HCT116 (cell line): ENCODE data around the gene KLHL2. TPM values are rescaled to one million over a fixed set of nuclear protein-coding genes. Genes with fewer than 3 reads are reported as not detected.

Experiments used
- ATAC-seq: fragments of 200-7000 bp; cut with Tn5 transposase; 2 replicates; pipeline ENCODE4 v1.9.1; 2020; ENCODE audit warnings: mild to moderate bottlenecking, moderate library complexity
- BruUV-seq: library from RNA; stranded (reverse); fragments of 400-500 nt; replicated peaks from 2 replicates; lab custom pipeline; 2021; lab: Mats Ljungman, UMichigan
- CTCF ChIA-PET: fragments of 300-600 bp; sonication (Branson Sonifier 250); formaldehyde crosslinking; loops from one replicate; lab custom pipeline; 2021; ENCODE audit warnings: antibody characterized with exemption; lab: Charles Lee
- POLR2A ChIA-PET: fragments of 300-600, 350-600 bp; sonication (Branson Sonifier 250); formaldehyde crosslinking; loops from one replicate; lab custom pipeline; 2021; ENCODE audit warnings: antibody characterized with exemption; lab: Charles Lee
- RAD21 ChIA-PET, 2 experiments: fragments of 300-600 bp; sonication (Branson Sonifier 250); formaldehyde crosslinking; loops; one replicate each; lab custom pipeline; 2023; ENCODE audit warnings: low total read pairs in 2 of 2; ENCODE audit not compliant: uncharacterized antibody in 2 of 2, unreplicated experiment in 2 of 2, low non-redundant PET in 1 of 2; lab: Charles Lee
- DNase-seq: peaks from one replicate; pipeline ENCODE4 v3.0.0-alpha.2; 2010; ENCODE audit warnings: low read depth, low spot score
- H2AFZ ChIP-seq: fragments of 200-600 bp; shearing (Covaris generic), sonication (generic); 2 replicates; pipeline ENCODE4 v1.6.1; 2017; ENCODE audit warnings: low read depth, mixed run types, mixed read lengths, antibody characterized with exemption, low read length; ENCODE audit not compliant: poor library complexity, severe bottlenecking
- H3K27ac ChIP-seq: 2 replicates; pipeline ENCODE4 v1.5.1; 2012; ENCODE audit warnings: low read depth, low read length
- H3K27me3 ChIP-seq: fragments of 200-600 bp; sonication (generic); 2 replicates; pipeline ENCODE4 v1.6.1; 2016; ENCODE audit warnings: mixed run types, low read length, mixed read lengths; ENCODE audit not compliant: insufficient read depth
- H3K36me3 ChIP-seq, 2 experiments: fragments of 200-500 bp in 1 of 2; fragments of 200-600 bp in 1 of 2; sonication (Bioruptor generic) in 1 of 2; sonication (generic) in 1 of 2; 2 replicates each; pipeline versions ENCODE4 v1.5.1 to v1.6.1; 2014 to 2016; ENCODE audit warnings: low read length in 2 of 2, inconsistent platforms in 1 of 2, mixed read lengths in 1 of 2, mixed run types in 1 of 2; ENCODE audit not compliant: insufficient read depth in 2 of 2, control insufficient read depth in 1 of 2
- H3K4me1 ChIP-seq, 2 experiments: fragments of 200-600 bp in 1 of 2; sonication (generic) in 1 of 2; 2 replicates each; pipeline versions ENCODE4 v1.5.1 to v1.6.1; 2012 to 2017; ENCODE audit warnings: low read length in 2 of 2, inconsistent platforms in 1 of 2, mild to moderate bottlenecking in 1 of 2, mixed read lengths in 1 of 2, mixed run types in 1 of 2, moderate library complexity in 1 of 2; ENCODE audit not compliant: insufficient read depth in 2 of 2, control insufficient read depth in 1 of 2
- H3K4me2 ChIP-seq: fragments of 200-600 bp; sonication (generic); 2 replicates; pipeline ENCODE4 v1.6.1; 2017; ENCODE audit warnings: mixed run types, low read length, mixed read lengths
- H3K4me3 ChIP-seq, 2 experiments: fragments of 200-600 bp in 1 of 2; sonication (generic) in 1 of 2; replicated peaks in 1 of 2; 2 replicates each; pipeline ENCODE4 v1.5.1; 2011 to 2016; ENCODE audit warnings: low read length in 2 of 2, control low read depth in 1 of 2, low read depth in 1 of 2, mild to moderate bottlenecking in 1 of 2, mixed read lengths in 1 of 2, mixed run types in 1 of 2
- H3K79me2 ChIP-seq: fragments of 200-600 bp; sonication (generic); 2 replicates; pipeline ENCODE4 v1.6.1; 2017; ENCODE audit warnings: mild to moderate bottlenecking, mixed run types, low read length, moderate library complexity, mixed read lengths; ENCODE audit not compliant: insufficient read depth
- H3K9ac ChIP-seq: fragments of 200-600 bp; sonication (generic); 2 replicates; pipeline ENCODE4 v1.6.1; 2016; ENCODE audit warnings: low read length, mixed read lengths
- H3K9me2 ChIP-seq: fragments of 200-600 bp; sonication (generic), shearing (Covaris generic); 2 replicates; pipeline ENCODE4 v1.6.1; 2017; ENCODE audit warnings: mixed run types, mild to moderate bottlenecking, moderate library complexity; ENCODE audit not compliant: insufficient read depth
- H3K9me3 ChIP-seq, 2 experiments: fragments of 200-500 bp in 1 of 2; fragments of 200-600 bp in 1 of 2; sonication (Bioruptor generic) in 1 of 2; sonication (generic) in 1 of 2; 2 replicates each; pipeline ENCODE4 v1.6.1; 2014 to 2017; ENCODE audit warnings: low read length in 2 of 2, mixed read lengths in 2 of 2, inconsistent platforms in 1 of 2, low read depth in 1 of 2, mild to moderate bottlenecking in 1 of 2, mixed run types in 1 of 2, moderate library complexity in 1 of 2; ENCODE audit not compliant: control insufficient read depth in 1 of 2, insufficient read depth in 1 of 2
- H4K20me1 ChIP-seq: fragments of 200-600 bp; sonication (generic), shearing (Covaris generic); 2 replicates; pipeline ENCODE4 v1.6.1; 2017; ENCODE audit warnings: mixed run types, mild to moderate bottlenecking, moderate library complexity; ENCODE audit not compliant: insufficient read depth
- ATF3 ChIP-seq: IDR thresholded peaks from 2 replicates; pipeline ENCODE4 v1.6.1; 2012
- CBX3 ChIP-seq: IDR thresholded peaks from 2 replicates; pipeline ENCODE4 v1.6.1; 2012; ENCODE audit warnings: low read depth
- CEBPB ChIP-seq: IDR thresholded peaks from 2 replicates; pipeline ENCODE4 v1.6.1; 2012; ENCODE audit warnings: low read depth
- EGR1 ChIP-seq: IDR thresholded peaks from 2 replicates; pipeline ENCODE4 v1.6.1; 2012; ENCODE audit warnings: low read depth
- ELF1 ChIP-seq: IDR thresholded peaks from 2 replicates; pipeline ENCODE4 v1.6.1; 2012; ENCODE audit warnings: low read depth, borderline replicate concordance
- EZH2 ChIP-seq: fragments of 200-600 bp; sonication (generic); IDR thresholded peaks from 2 replicates; pipeline ENCODE4 v1.6.1; 2017; ENCODE audit warnings: antibody characterized with exemption, mixed run types
- EZH2phosphoT487 ChIP-seq: fragments of 200-600 bp; IDR thresholded peaks from 2 replicates; pipeline ENCODE4 v1.6.1; 2018; ENCODE audit warnings: antibody characterized with exemption, borderline replicate concordance
- FOSL1 ChIP-seq: IDR thresholded peaks from 2 replicates; pipeline ENCODE4 v1.6.1; 2012; ENCODE audit warnings: low read depth
- POLR2A ChIP-seq: IDR thresholded peaks from 2 replicates; pipeline ENCODE4 v1.7.0; 2011; ENCODE audit warnings: borderline replicate concordance; ENCODE audit not compliant: insufficient read depth, insufficient read length; ENCODE audit errors: extremely low read depth
- POLR2AphosphoS5 ChIP-seq: IDR thresholded peaks from 2 replicates; pipeline ENCODE4 v1.6.1; 2011; ENCODE audit warnings: mild to moderate bottlenecking, low read depth, low read length, moderate library complexity
- RAD21 ChIP-seq: IDR thresholded peaks from 2 replicates; pipeline ENCODE4 v1.6.1; 2012; ENCODE audit warnings: low read depth, mild to moderate bottlenecking
- SIN3A ChIP-seq: IDR thresholded peaks from 2 replicates; pipeline ENCODE4 v1.6.1; 2012; ENCODE audit warnings: low read depth
- SP1 ChIP-seq: IDR thresholded peaks from 2 replicates; pipeline ENCODE4 v1.6.1; 2012; ENCODE audit warnings: low read depth
- YY1 ChIP-seq: IDR thresholded peaks from 2 replicates; pipeline ENCODE4 v1.6.1; 2011; ENCODE audit warnings: low read length, low read depth, moderate library complexity, mild to moderate bottlenecking; ENCODE audit not compliant: insufficient replicate concordance; ENCODE audit errors: extremely low read depth
- ZFX ChIP-seq: fragments of 450-650 bp; IDR thresholded peaks from 2 replicates; pipeline ENCODE4 v1.6.1; 2017
- intact Hi-C: fragments of 100-400 bp; cut with micrococcal nuclease; formaldehyde crosslinking; loops from 2 replicates; pipeline ENCODE4 v1.10.0; 2022
- total RNA-seq: library from RNA; stranded (reverse); gene quantifications from one replicate; pipeline ENCODE4 v1.2.1, GENCODE V29; 2021; ENCODE audit not compliant: unreplicated experiment
- TF ChIP-seq, protein P1 (sequence below): IDR thresholded peaks from 2 replicates; pipeline ENCODE4 v1.6.1; 2012

KLHL2 gene
- total RNA-seq, 1 experiment from 2014 or later, result 24.6 TPM

DNA sequence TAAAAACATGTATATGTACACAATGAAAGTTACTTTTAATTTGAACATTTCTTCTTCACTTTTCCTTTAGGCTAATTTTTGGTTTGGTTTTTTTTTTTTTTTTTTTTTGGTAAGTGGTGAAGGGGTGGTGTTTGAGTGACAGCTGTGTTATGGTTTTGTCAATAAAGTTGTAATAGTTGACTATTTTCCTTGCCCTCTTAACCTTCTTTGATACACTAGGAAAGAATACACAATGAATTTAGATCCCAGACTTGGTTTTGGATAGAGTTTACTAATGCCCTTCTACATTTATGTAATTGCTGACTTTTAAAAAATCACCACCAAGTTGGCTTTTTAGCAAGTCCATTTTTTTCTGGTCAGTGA lies 82.0 kb downstream of the KLHL2 start:
- TF ChIP-seq SP1 (no peak), EZH2phosphoT487 (no peak), RAD21 (no peak), SIN3A (no peak), POLR2A (no peak), YY1 (no peak), FOSL1 (no peak), EGR1 (no peak), CBX3 (no peak), ZFX (no peak), POLR2AphosphoS5 (no peak), ATF3 (no peak), EZH2 (no peak), CEBPB (no peak), ELF1 (no peak)
- TF ChIP-seq, protein P1, sequence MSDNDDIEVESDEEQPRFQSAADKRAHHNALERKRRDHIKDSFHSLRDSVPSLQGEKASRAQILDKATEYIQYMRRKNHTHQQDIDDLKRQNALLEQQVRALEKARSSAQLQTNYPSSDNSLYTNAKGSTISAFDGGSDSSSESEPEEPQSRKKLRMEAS, result no peak
- H3K79me2 ChIP-seq, result no peaks in the 10 kb centered on the region
- H3K27ac ChIP-seq, result no peak overlapping the region
- ChIA-PET POLR2A (no interaction called here), CTCF (no interaction called here), RAD21 (no interaction called here)
- H4K20me1 ChIP-seq, result no peaks in the 10 kb centered on the region; the same call in 1 of the 2 replicates
- H3K9ac ChIP-seq, result no peak overlapping the region
- no peaks in the 10 kb centered on the region for H3K27me3 ChIP-seq
- no peaks in the 10 kb centered on the region for H3K4me1 ChIP-seq
- no peaks in the 10 kb centered on the region for H3K9me2 ChIP-seq
- BruUV-seq, result no TSS peak
- H3K9me3 ChIP-seq, result no peaks in the 10 kb centered on the region
- intact Hi-C loops, result no loop called here
- DNase-seq (no peak), ATAC-seq (no peak)
- no peak overlapping the region for H2AFZ ChIP-seq
- H3K4me2 ChIP-seq, result no peak overlapping the region
- no peak overlapping the region for H3K4me3 ChIP-seq
- H3K36me3 ChIP-seq, result no peaks in the 10 kb centered on the region
